DMS53 treated with DMSO at 0.1 percent for 48 hours (cell line): ENCODE data around the gene OR11A1.

Experiments
- DNase-seq: peaks from one replicate; lab custom pipeline; 2025; ENCODE audit not compliant: unreplicated experiment; lab: John Stamatoyannopoulos, UW

OR11A1 gene

DNA sequence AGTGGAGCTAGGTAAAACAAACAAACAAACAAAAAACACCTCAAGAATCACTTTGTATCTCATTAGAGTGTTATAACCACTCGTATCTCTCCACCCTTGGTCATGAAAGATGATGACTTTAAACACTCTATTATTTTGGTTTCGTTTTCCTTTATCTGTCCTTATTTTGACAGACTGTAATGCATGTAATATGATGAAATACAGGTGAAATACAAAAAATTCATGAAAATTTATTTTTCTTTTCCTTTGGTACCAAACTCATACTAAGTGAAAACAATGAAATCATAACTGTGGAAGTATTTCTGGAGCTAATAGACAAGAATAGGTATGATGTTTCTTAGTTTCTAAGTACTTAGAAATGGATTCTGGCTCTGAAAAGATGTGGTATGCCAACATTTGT is 57.3 kb downstream of the OR11A1 start:
- DNase-seq = no peak

DNA sequence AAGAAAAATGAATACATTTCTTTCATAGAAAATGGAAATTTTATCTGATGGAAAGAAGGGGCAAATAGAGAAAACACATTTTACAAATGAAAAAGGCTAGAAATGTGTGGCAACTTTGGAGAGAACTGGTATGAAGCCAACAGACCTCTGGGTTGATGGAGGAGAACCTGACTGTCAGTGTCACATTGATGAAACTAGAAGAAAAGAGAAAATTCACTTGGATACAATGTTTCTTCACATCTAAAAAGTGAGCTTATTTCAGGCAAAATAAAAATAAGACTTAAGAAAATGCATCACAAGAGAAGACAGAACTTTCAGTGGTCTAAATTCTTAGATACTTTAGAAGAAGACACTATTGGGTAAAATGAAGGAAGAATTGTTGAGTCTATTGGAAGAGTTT is 61.5 kb downstream of the OR11A1 start, which contains the start of gene OR12D2:
Gene OR12D2, plus strand, starts transcription at position 301 of the 400 bp plus-strand sequence. CDS start 1,069 bp downstream, outside the sequence.
- DNase-seq = no peak

DNA sequence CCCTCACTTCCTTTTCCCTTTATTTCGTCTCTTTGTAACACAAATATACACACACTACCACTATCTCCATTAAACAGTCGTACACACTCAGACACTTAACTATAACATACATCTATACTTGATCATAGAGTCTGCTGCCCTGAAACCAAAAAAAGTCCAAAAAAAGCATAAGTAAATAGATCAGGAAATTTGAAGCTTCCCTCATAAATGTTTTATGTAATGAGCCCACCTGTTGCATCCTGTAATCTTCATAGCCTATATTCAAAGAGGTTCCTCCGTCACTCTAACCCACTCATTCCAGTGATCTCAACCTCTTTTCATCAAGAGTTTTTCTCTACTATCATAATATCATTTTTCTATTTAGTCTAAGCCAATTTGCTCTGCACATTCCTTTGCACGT is 68.3 kb downstream of the OR11A1 start:
- no peak for DNase-seq

DNA sequence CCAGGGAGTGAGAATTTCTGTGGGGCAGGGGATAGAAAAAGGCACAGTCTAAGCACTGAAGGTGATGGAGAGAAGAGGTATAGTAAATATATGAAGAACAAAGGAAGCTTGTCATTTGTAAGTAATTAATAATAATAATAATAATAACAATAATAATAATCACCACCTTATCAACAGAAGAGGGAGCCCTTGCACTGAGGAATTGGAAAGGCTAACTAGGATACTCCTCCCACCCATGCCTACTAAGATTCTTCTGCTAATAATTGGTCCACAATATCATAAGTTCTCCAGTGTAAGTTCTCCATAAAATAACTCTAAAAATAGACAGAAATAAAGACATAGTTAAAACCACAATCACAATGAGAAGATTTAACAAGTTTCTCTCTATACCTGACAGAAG is 80.9 kb downstream of the OR11A1 start:
- DNase-seq = no peak
